ENCODE results near the gene REC8. TPM values are rescaled to one million over a fixed set of nuclear protein-coding genes. Genes with fewer than 3 reads are reported as not detected.

Gene REC8
- total RNA-seq, 2 experiments from 2014 or later = 52.9 to 92.8 TPM

GRCh38 chr14:24185026-24185425 is 13.1 kb downstream of the REC8 start:
- ATAC-seq (no peak), DNase-seq (no peak)
- Mint-ChIP-seq H3K36me3 (peaks cover 12% of the 10 kb centered on the region), H3K27me3 (no peaks in the 10 kb centered on the region), H3K4me1 (peaks cover 28% of the 10 kb centered on the region), H3K9me3 (ENCODE audit: low read depth) (no peaks in the 10 kb centered on the region), H3K4me3 (no peak overlapping the region), H3K27ac (no peak overlapping the region)
- CTCF ChIA-PET = interaction anchor here (0.9 kb wide), 1 partner anchor 12 kb away, joined by 3 read pairs; no protein-coding TSS in a partner anchor

DNA sequence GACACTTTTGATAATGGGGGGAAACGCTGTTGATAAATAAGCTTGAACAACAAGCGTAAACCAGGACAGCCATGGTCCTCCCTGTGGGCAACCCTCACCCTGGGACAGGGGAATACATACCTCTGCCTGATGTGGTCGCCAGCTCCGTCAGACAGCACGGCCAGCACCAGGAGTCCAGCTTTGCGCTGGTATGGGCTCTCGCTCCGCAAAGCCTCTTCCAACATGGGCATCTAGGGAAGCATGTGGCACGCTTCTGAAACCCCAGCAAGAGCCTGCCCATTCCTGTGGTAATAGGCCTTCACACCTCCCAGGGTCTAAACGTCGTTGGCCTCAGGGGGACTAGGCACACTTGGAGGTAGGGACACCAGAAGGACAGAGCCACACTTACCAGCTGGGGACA is 13.9 kb downstream of the REC8 start:
- H3K36me3 Mint-ChIP-seq = peaks cover 10% of the 10 kb centered on the region
- no peaks in the 10 kb centered on the region for H3K27me3 Mint-ChIP-seq
- ATAC-seq (no peak), DNase-seq (no peak)
- peak overlapping the region; percentile 8 for H3K27ac Mint-ChIP-seq
- CTCF ChIA-PET = interaction anchor here (0.9 kb wide), 1 partner anchor 13 kb away, joined by 3 read pairs; no protein-coding TSS in a partner anchor
- H3K9me3 Mint-ChIP-seq (ENCODE audit: low read depth) = no peaks in the 10 kb centered on the region
- H3K4me3 Mint-ChIP-seq = no peak overlapping the region
- H3K4me1 Mint-ChIP-seq = peaks cover 32% of the 10 kb centered on the region

DNA sequence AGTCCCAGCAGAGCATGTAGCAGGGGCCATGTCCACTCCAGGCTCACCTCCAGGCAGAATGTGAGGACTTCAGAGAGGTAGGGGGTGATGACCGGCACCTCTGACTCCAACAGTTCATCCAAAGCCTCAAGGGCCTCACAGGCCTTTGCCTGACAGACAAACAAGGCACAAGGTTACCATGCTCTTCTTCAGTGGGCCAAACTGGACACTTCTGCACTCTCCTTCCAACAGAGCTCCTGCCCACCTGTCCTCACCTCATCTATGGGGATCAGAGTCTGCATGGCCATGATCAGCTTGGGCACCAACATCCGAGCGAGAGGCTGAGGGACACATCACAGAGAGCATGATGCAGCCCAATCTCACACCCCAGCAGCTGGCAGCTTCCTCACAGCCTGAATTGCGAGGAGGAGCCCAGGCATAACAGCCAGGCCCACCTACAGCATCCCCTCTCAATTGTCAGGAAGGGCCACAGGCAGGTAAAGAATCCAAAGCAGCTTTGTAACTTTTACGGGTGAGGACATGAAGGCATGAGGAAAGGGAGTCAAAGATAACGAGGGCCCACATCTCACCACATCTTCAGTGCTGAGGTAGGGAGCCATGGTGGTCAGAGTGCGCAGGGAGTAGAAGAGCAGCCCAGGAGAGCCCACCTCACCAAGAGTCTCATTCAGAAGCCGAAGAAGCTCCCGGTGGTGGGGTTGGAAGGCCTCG is 15.1 kb downstream of the REC8 start:
- CTCF ChIA-PET = interaction anchor here (0.6 to 2.0 kb wide), 4 partner anchors 8 to 386 kb away, joined by 3 to 9 read pairs (median 3); partner anchors contain the start of gene IRF9

GRCh38 chr14:24187539-24187915 is 15.6 kb downstream of the REC8 start:
- peak overlapping the region; percentile 74 for H3K27ac Mint-ChIP-seq
- H3K9me3 Mint-ChIP-seq (ENCODE audit: low read depth) = no peaks in the 10 kb centered on the region
- peak overlapping the region; percentile 82 for H3K4me3 Mint-ChIP-seq
- ATAC-seq (no peak), DNase-seq (no peak)
- no peaks in the 10 kb centered on the region for H3K27me3 Mint-ChIP-seq
- H3K36me3 Mint-ChIP-seq = peaks cover 15% of the 10 kb centered on the region
- CTCF ChIA-PET = interaction anchor here (1.0 to 2.0 kb wide), 3 partner anchors 8 to 146 kb away, joined by 3 to 9 read pairs (median 3); partner anchors contain the start of gene IRF9
- peaks cover 42% of the 10 kb centered on the region for H3K4me1 Mint-ChIP-seq

More for the DNA sequence above, 15.1 kb downstream of the REC8 start:
- DNase-seq (no peak), ATAC-seq (no peak)
- Mint-ChIP-seq H3K27ac (no peak overlapping the region), H3K27me3 (no peaks in the 10 kb centered on the region), H3K4me3 (peak overlapping the region; percentile 37), H3K4me1 (peaks cover 36% of the 10 kb centered on the region), H3K36me3 (peaks cover 11% of the 10 kb centered on the region), H3K9me3 (ENCODE audit: low read depth) (no peaks in the 10 kb centered on the region)

GRCh38 chr14:24188251-24189058 is 16.6 kb downstream of the REC8 start, which contains the start of gene IPO4:
Gene IPO4 (minus strand): TSS chr14:24188816. CDS start chr14:24188787, 29 bp downstream.
- ATAC-seq (peak; percentile 90), DNase-seq (peak; percentile 97)
- H3K36me3 Mint-ChIP-seq = peaks cover 22% of the 10 kb centered on the region
- no peaks in the 10 kb centered on the region for H3K27me3 Mint-ChIP-seq
- H3K4me3 Mint-ChIP-seq = peak within 1 kb of the TSS; percentile 82
- H3K27ac Mint-ChIP-seq = peak within 1 kb of the TSS; percentile 74
- H3K4me1 Mint-ChIP-seq = peaks cover 49% of the 10 kb centered on the region
- CTCF ChIA-PET = interaction anchor here (0.9 to 2.0 kb wide), 5 partner anchors 25 to 145 kb away, joined by 3 to 11 read pairs (median 7); partner anchors contain the start of genes CHMP4A, IRF9, MDP1 and TINF2
- H3K9me3 Mint-ChIP-seq (ENCODE audit: low read depth) = no peaks in the 10 kb centered on the region

GRCh38 chr14:24189059-24189375 is 17.1 kb downstream of the REC8 start:
- CTCF ChIA-PET = interaction anchor here (0.9 to 2.0 kb wide), 4 partner anchors 24 to 53 kb away, joined by 6 to 11 read pairs (median 8); partner anchors contain the start of genes CHMP4A, IRF9, MDP1 and TINF2
- Mint-ChIP-seq H3K27me3 (no peaks in the 10 kb centered on the region), H3K36me3 (peaks cover 24% of the 10 kb centered on the region), H3K4me1 (peaks cover 51% of the 10 kb centered on the region), H3K27ac (peak overlapping the region; percentile 74), H3K4me3 (peak overlapping the region; percentile 82), H3K9me3 (ENCODE audit: low read depth) (no peaks in the 10 kb centered on the region)
- DNase-seq = no peak
- no peak for ATAC-seq

GRCh38 chr14:24189460-24189859 is 17.6 kb downstream of the REC8 start:
- Mint-ChIP-seq H3K4me3 (no peak overlapping the region), H3K9me3 (ENCODE audit: low read depth) (no peaks in the 10 kb centered on the region), H3K4me1 (peaks cover 55% of the 10 kb centered on the region), H3K27me3 (no peaks in the 10 kb centered on the region), H3K27ac (peak overlapping the region; percentile 74), H3K36me3 (peaks cover 27% of the 10 kb centered on the region)
- no peak for ATAC-seq
- no peak for DNase-seq
- CTCF ChIA-PET = interaction anchor here (0.9 to 2.0 kb wide), 3 partner anchors 24 to 53 kb away, joined by 6 to 11 read pairs (median 9); partner anchors contain the start of genes CHMP4A, IRF9 and TINF2

GRCh38 chr14:24190416-24190815 is 18.5 kb downstream of the REC8 start:
- H3K4me1 Mint-ChIP-seq = peaks cover 60% of the 10 kb centered on the region
- peaks cover 27% of the 10 kb centered on the region for H3K36me3 Mint-ChIP-seq
- H3K9me3 Mint-ChIP-seq (ENCODE audit: low read depth) = no peaks in the 10 kb centered on the region
- no peak overlapping the region for H3K27ac Mint-ChIP-seq
- CTCF ChIA-PET = no interaction called here
- no peak for ATAC-seq
- DNase-seq = no peak
- no peaks in the 10 kb centered on the region for H3K27me3 Mint-ChIP-seq
- no peak overlapping the region for H3K4me3 Mint-ChIP-seq

DNA sequence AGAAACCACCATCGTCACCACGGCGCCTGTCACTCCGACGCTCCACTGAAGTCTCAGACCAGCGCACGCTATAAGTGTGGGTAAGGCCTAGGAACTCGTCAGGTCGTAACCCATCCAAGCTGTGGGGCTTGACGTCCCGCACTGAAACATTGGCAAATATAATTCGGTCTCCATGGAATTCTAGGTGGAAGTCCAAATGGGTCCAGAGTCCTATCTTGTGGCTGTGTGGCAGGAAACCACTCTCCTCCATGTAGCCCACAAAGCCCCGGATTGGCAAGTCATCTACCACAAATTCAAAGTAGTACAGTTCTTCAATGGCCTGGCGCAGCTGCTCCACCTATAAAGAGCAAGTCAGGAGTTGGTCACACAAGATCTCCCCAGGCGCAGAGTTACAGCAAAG is 21.1 kb downstream of the REC8 start:
- DNase-seq = no peak
- H3K36me3 Mint-ChIP-seq = peaks cover 28% of the 10 kb centered on the region
- ATAC-seq = no peak
- H3K9me3 Mint-ChIP-seq (ENCODE audit: low read depth) = no peaks in the 10 kb centered on the region
- no peak overlapping the region for H3K27ac Mint-ChIP-seq
- CTCF ChIA-PET = no interaction called here
- H3K27me3 Mint-ChIP-seq = no peaks in the 10 kb centered on the region
- peaks cover 59% of the 10 kb centered on the region for H3K4me1 Mint-ChIP-seq
- no peak overlapping the region for H3K4me3 Mint-ChIP-seq

DNA sequence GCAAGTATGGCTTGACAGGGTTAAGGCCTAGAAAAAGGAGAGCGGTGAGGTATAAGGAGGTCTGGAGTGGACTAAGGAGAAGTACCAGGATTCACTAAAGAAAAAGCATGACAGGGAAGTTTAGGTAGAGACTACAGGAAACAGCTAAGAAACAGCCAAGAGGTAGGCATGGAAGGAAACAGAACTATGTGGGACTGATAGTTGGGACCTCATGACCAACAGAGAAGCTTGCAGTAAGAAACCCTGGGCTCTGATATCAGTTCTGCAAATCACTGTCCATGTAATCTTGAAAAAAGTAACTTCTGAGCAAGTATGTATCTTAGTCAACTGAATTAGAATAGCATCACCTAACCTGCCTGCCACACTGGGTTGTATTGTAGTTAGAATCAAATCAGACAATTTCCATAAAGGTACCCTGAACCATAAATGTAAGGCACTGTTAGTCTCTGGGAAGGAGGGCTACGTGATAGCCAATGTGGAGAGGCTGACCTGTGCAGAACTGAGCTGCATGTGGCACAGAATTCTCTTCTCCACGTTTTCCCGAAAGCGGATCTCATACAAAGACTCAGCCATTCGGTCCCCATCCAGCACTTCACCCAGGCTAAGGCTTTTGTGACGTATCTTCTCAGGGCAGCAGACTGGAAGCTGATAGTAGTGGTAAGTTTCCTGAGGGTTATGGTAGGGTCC is 22.4 kb downstream of the REC8 start:
- Mint-ChIP-seq H3K36me3 (peaks cover 35% of the 10 kb centered on the region), H3K27me3 (no peaks in the 10 kb centered on the region), H3K4me1 (peaks cover 60% of the 10 kb centered on the region), H3K9me3 (ENCODE audit: low read depth) (peaks cover 2% of the 10 kb centered on the region), H3K4me3 (peak overlapping the region; percentile 89), H3K27ac (peak overlapping the region; percentile 95)
- CTCF ChIA-PET = interaction anchor here (0.9 to 2.2 kb wide), 6 partner anchors 21 to 239 kb away, joined by 3 to 11 read pairs (median 4); partner anchors contain the start of genes KHNYN, MDP1 and TINF2
- no peak for DNase-seq
- no peak for ATAC-seq

DNA sequence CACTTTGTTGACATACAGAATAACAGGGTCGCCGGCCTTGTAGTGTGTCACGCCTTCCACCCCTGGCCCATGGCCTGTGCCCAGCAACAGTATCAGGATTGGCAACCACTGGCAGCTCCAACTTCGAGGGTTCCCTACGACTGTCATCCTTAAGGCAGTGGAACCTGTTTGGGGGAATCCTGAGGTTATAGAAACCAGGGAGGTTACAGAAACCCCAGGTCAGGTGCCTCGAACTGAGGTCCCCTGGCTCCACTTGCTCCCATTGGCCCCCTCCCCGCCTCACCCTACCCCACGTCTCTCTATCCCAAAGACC is 22.9 kb downstream of the REC8 start:
- CTCF ChIA-PET = interaction anchor here (0.7 to 2.2 kb wide), 8 partner anchors 18 to 235 kb away, joined by 3 to 14 read pairs (median 6); partner anchors contain the start of genes CHMP4A, IRF9, KHNYN and MDP1
- Mint-ChIP-seq H3K4me3 (peak overlapping the region; percentile 89), H3K27ac (peak overlapping the region; percentile 95), H3K27me3 (no peaks in the 10 kb centered on the region), H3K9me3 (ENCODE audit: low read depth) (peaks cover 2% of the 10 kb centered on the region), H3K36me3 (peaks cover 38% of the 10 kb centered on the region), H3K4me1 (peaks cover 60% of the 10 kb centered on the region)
- ATAC-seq (no peak), DNase-seq (no peak)

DNA sequence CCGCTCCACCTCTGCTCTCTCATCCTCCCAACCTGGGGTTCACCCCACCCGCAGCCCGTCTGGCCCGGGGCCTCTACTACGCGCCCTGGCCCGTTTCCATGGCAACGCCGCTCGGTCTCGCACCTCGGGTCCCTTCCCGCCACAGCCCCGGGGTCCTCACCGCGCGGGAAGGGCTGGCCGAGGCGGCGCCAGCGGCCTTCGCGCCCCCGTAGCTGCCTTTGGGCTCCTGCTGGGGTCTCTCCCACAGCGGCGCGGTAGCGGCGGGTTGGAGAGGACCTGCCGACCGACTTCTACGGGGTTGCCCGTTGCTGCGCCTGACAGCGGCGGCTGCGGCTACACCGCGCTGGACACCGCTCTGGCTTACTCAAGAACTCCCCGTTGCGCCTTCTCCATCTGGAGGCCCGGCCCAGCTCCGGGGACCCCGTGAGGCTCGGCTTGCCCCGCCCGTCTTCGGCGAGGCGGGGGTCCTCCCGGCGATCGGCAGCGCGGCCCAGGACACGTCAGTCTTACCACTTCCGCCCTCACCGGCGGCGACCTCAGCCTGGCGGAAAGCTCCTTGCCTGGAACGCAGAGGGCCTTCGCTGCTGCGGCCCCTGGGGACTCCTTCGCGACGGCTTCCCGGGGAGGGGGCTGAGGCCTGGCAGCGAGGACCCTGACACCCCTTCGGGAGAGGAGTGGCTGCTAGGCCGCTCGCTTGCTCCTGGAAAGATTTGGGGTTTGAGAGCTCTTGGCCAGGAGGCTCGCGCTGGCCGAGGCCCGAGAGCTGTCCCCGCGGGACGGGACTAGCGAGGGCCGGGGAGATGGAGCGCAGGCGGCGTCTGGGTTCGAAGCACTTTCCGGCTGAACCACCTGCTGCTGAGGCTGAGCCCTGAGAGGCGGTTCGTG is 23.5 kb downstream of the REC8 start, which contains the start of gene TM9SF1:
TM9SF1 (minus strand) TSS at position 256 of the 885 bp plus-strand sequence. CDS start 422 bp downstream, outside the sequence.
- ATAC-seq = peak; percentile 92
- Mint-ChIP-seq H3K9me3 (ENCODE audit: low read depth) (peaks cover 2% of the 10 kb centered on the region), H3K4me1 (peaks cover 56% of the 10 kb centered on the region), H3K36me3 (peaks cover 41% of the 10 kb centered on the region), H3K27me3 (no peaks in the 10 kb centered on the region), H3K27ac (peak within 1 kb of the TSS; percentile 95), H3K4me3 (peak within 1 kb of the TSS; percentile 89)
- CTCF ChIA-PET = interaction anchor here (0.7 to 2.2 kb wide), 12 partner anchors 15 to 235 kb away, joined by 3 to 14 read pairs (median 6); partner anchors contain the start of genes CHMP4A, CIDEB, IRF9 and KHNYN
- DNase-seq = peak; percentile 93
